H1 (cell line): ENCODE data around the gene LNX2. TPM values are rescaled to one million over a fixed set of nuclear protein-coding genes. Genes with fewer than 3 reads are reported as not detected.

Experiments
- ASH2L ChIP-seq: fragments of 200-600, 300-600 bp; sonication (generic); IDR thresholded peaks from one replicate; pipeline ENCODE4 v1.7.1; 2017; ENCODE audit warnings: low read length
- ATF2 ChIP-seq: IDR thresholded peaks from 2 replicates; pipeline ENCODE4 v1.6.1; 2012; ENCODE audit warnings: low read length, inconsistent platforms
- FOSL1 ChIP-seq: IDR thresholded peaks from 2 replicates; pipeline ENCODE4 v1.6.1; 2011; ENCODE audit warnings: mild to moderate bottlenecking, low read depth, low read length, moderate library complexity; ENCODE audit not compliant: insufficient read depth
- MAX ChIP-seq: IDR thresholded peaks from 2 replicates; pipeline ENCODE4 v1.6.1; 2012; ENCODE audit warnings: inconsistent platforms
- SUZ12 ChIP-seq: fragments of 200-600 bp; sonication (generic); IDR thresholded peaks from 2 replicates; pipeline ENCODE4 v1.6.1; 2012; ENCODE audit warnings: mild to moderate bottlenecking, inconsistent platforms, low read length, moderate library complexity, mixed read lengths
- YY1 ChIP-seq: IDR thresholded peaks from 2 replicates; pipeline ENCODE4 v1.6.1; 2011; ENCODE audit warnings: low read depth, mild to moderate bottlenecking, low read length
- polyA plus RNA-seq, 7 experiments: library from polyadenylated mRNA; depleted of rRNA in 3 of 7; stranded (reverse) in 5 of 7; unstranded in 2 of 7; fragments of >200 nt in 5 of 7; fragments of 200-250 nt in 2 of 7; gene quantifications; 1 replicate in 5 of 7; 2 replicates in 1 of 7; 4 replicates in 1 of 7; pipeline versions ENCODE4 v1.2.1 to v1.2.3, GENCODE V29; 2011 to 2013; ENCODE audit warnings: missing spikeins in 2 of 7, mixed read lengths in 2 of 7
- total RNA-seq: library from RNA; stranded (reverse); fragmentation: NEBNext Ultra II Directional; extraction: Animal tissue kit (Norgen Biotek cat#: 25700); gene quantifications from 2 replicates; pipeline ENCODE4 v1.2.1, GENCODE V29; 2021
- TF ChIP-seq, protein P1 (sequence below), 3 experiments: IDR thresholded peaks; 1 replicate in 2 of 3; 2 replicates in 1 of 3; pipeline versions ENCODE4 v1.5.1 to v1.6.1; 2011; ENCODE audit warnings: low read length in 3 of 3, mild to moderate bottlenecking in 3 of 3, inconsistent platforms in 2 of 3, low read depth in 1 of 3, moderate library complexity in 1 of 3; ENCODE audit not compliant: insufficient read depth in 1 of 3; ENCODE audit errors: control extremely low read depth in 1 of 3

LNX2 gene
- total and polyA plus RNA-seq, 2 of the 8 experiments (the other 6 are each of a cell fraction or from before 2014, with no cell fraction given) = 6.4 to 13.9 TPM

DNA sequence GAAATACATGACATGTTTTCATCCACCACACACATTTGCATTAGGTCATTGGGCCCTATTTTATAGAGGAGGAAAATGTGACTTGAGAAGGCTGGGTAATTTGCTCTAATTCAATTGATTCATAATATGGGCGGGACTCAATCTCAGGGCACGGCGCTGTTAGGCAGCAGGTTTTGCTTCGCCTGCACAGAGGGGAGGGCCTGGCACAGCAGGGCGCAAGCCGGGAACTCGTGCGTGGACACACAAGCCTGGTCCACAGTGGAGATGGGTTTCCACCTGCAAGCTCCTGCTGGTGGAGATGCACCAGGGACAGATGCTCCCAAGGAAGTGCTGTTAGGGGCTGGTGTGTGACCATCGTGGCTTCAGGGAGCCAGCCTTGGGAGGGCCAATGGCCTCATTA is 111.5 kb downstream of the LNX2 start (continued):
- no peak for TF ChIP-seq ATF2
- no peak for TF ChIP-seq SUZ12
- no peak for TF ChIP-seq ASH2L
- TF ChIP-seq FOSL1 = no peak
- TF ChIP-seq MAX = no peak
- TF ChIP-seq YY1 = no peak
- TF ChIP-seq, protein P1, sequence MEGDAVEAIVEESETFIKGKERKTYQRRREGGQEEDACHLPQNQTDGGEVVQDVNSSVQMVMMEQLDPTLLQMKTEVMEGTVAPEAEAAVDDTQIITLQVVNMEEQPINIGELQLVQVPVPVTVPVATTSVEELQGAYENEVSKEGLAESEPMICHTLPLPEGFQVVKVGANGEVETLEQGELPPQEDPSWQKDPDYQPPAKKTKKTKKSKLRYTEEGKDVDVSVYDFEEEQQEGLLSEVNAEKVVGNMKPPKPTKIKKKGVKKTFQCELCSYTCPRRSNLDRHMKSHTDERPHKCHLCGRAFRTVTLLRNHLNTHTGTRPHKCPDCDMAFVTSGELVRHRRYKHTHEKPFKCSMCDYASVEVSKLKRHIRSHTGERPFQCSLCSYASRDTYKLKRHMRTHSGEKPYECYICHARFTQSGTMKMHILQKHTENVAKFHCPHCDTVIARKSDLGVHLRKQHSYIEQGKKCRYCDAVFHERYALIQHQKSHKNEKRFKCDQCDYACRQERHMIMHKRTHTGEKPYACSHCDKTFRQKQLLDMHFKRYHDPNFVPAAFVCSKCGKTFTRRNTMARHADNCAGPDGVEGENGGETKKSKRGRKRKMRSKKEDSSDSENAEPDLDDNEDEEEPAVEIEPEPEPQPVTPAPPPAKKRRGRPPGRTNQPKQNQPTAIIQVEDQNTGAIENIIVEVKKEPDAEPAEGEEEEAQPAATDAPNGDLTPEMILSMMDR (IDR thresholded peaks at IDR 0.05; ENCODE audit: control extremely low read depth in 1 of 3, insufficient read depth in 1 of 3, low read depth in 1 of 3, low read length in 3 of 3) = no peak
